GM21447 (cell line): Measurements from ENCODE around the gene TBCC.
"Not testable (repeated sequence)": the region's sequence is repeated elsewhere in the genome, so short reads cannot be mapped to it uniquely, and the experiment has no call there.

Source experiments
- ATAC-seq: cut with Tn5 transposase; IDR thresholded peaks from one replicate; pipeline ENCODE4 v1.9.1; 2021; ENCODE audit not compliant: unreplicated experiment

The TBCC gene

GRCh38 chr6:42735976-42736375 lies 9.9 kb downstream of the TBCC start:
- ATAC-seq = no peak

GRCh38 chr6:42733867-42734481 lies 11.9 kb downstream of the TBCC start:
- ATAC-seq = not testable (repeated sequence)

GRCh38 chr6:42729731-42730130 lies 16.2 kb downstream of the TBCC start:
- no peak for ATAC-seq

- ATAC-seq = no peak
These were observed 18.3 kb downstream of the TBCC start for GRCh38 chr6:42727627-42728026.

- ATAC-seq = no peak
These were observed 18.8 kb downstream of the TBCC start for GRCh38 chr6:42727087-42727611.

GRCh38 chr6:42726485-42727086 lies 19.3 kb downstream of the TBCC start:
- ATAC-seq = peak; percentile 83

GRCh38 chr6:42726026-42726425 lies 19.9 kb downstream of the TBCC start:
- ATAC-seq = no peak

- ATAC-seq = no peak
These were observed 21.1 kb downstream of the TBCC start for GRCh38 chr6:42724825-42725224.

- ATAC-seq = no peak
These were observed 23.4 kb downstream of the TBCC start, which contains the start of gene PRPH2 for GRCh38 chr6:42722497-42722896. TSS of gene PRPH2 (minus strand) at chr6:42722597. CDS start at chr6:42722334, 263 bp downstream.

GRCh38 chr6:42720739-42721138 lies 25.2 kb downstream of the TBCC start:
- ATAC-seq = no peak

- no peak for ATAC-seq
These were observed 30.0 kb downstream of the TBCC start for GRCh38 chr6:42715871-42716270.

GRCh38 chr6:42714098-42714761 lies 31.7 kb downstream of the TBCC start:
- ATAC-seq = no peak

GRCh38 chr6:42711930-42712329 lies 34.0 kb downstream of the TBCC start:
- ATAC-seq = no peak

GRCh38 chr6:42710316-42710715 lies 35.6 kb downstream of the TBCC start:
- no peak for ATAC-seq

- ATAC-seq = no peak
These were observed 36.0 kb downstream of the TBCC start for GRCh38 chr6:42709871-42710270.

- no peak for ATAC-seq
These were observed 37.8 kb downstream of the TBCC start for GRCh38 chr6:42708096-42708495.

GRCh38 chr6:42707595-42707994 lies 38.3 kb downstream of the TBCC start:
- no peak for ATAC-seq

- ATAC-seq = no peak
These were observed 40.9 kb downstream of the TBCC start for GRCh38 chr6:42704937-42705374.

- ATAC-seq = no peak
These were observed 41.5 kb downstream of the TBCC start for GRCh38 chr6:42704251-42704936.

- not testable (repeated sequence) for ATAC-seq
These were observed 43.1 kb downstream of the TBCC start for GRCh38 chr6:42702786-42703185.

- ATAC-seq = no peak
These were observed 43.7 kb downstream of the TBCC start for GRCh38 chr6:42702200-42702599.
